Measurements from ENCODE around the gene HEXD.

Gene HEXD

DNA sequence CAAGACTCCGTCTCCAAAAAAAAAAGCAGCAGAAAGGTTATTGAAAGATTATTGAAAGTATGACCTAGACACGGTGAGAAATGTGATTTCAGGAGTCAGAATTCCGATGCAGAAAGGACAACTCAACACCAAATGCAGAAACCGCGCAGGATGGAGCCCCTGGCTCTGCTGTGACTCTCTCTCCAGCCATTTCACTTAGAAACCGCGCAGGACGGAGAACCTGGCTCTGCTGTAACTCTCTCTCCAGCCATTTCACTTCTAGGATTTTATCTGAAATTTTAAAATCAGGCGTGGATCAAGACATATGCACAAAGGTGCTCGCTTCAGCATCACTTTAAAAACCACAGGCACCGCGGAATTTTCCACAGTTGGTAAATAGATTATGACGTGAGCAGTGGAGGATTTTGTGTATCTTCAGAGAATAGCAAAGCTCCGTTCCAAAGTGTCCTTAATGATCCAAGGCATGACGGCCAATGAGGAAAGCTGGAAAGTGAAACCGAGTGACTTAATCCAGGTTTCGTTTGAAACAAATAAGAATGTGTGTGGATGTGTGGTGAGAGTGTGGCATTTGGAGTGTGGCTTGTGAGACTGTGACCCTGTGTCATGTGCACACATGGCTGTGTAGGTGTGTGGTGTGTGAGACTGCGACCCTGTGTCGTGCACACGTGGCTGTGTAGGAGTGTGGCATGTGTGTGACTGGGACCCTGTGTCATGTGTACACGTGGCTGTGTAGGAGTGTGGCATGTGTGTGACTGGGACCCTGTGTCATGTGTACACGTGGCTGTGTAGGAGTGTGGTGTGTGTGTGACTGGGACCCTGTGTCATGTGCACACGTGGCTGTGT is 37.1 kb upstream of the HEXD start:
- TF ChIP-seq ZBTB7A (IDR thresholded peaks at IDR 0.05; ENCODE audit: low read depth): no peak
- TF ChIP-seq RAD21 (IDR thresholded peaks at IDR 0.05; ENCODE audit: low read depth): no peak
- no peak for TF ChIP-seq TAF1 (IDR thresholded peaks at IDR 0.05; ENCODE audit: low read depth)
- no peak for TF ChIP-seq CREB1 (IDR thresholded peaks at IDR 0.05; ENCODE audit: low read depth)
- TF ChIP-seq TCF12 (IDR thresholded peaks at IDR 0.05; ENCODE audit: low read depth): no peak
- no peak for TF ChIP-seq EGR1 (IDR thresholded peaks at IDR 0.05)
- TF ChIP-seq NFIC (IDR thresholded peaks at IDR 0.05): no peak
- TF ChIP-seq, protein P1, sequence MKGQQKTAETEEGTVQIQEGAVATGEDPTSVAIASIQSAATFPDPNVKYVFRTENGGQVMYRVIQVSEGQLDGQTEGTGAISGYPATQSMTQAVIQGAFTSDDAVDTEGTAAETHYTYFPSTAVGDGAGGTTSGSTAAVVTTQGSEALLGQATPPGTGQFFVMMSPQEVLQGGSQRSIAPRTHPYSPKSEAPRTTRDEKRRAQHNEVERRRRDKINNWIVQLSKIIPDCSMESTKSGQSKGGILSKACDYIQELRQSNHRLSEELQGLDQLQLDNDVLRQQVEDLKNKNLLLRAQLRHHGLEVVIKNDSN (IDR thresholded peaks at IDR 0.05): no peak
- TF ChIP-seq, protein P2, sequence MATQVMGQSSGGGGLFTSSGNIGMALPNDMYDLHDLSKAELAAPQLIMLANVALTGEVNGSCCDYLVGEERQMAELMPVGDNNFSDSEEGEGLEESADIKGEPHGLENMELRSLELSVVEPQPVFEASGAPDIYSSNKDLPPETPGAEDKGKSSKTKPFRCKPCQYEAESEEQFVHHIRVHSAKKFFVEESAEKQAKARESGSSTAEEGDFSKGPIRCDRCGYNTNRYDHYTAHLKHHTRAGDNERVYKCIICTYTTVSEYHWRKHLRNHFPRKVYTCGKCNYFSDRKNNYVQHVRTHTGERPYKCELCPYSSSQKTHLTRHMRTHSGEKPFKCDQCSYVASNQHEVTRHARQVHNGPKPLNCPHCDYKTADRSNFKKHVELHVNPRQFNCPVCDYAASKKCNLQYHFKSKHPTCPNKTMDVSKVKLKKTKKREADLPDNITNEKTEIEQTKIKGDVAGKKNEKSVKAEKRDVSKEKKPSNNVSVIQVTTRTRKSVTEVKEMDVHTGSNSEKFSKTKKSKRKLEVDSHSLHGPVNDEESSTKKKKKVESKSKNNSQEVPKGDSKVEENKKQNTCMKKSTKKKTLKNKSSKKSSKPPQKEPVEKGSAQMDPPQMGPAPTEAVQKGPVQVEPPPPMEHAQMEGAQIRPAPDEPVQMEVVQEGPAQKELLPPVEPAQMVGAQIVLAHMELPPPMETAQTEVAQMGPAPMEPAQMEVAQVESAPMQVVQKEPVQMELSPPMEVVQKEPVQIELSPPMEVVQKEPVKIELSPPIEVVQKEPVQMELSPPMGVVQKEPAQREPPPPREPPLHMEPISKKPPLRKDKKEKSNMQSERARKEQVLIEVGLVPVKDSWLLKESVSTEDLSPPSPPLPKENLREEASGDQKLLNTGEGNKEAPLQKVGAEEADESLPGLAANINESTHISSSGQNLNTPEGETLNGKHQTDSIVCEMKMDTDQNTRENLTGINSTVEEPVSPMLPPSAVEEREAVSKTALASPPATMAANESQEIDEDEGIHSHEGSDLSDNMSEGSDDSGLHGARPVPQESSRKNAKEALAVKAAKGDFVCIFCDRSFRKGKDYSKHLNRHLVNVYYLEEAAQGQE (IDR thresholded peaks at IDR 0.05; ENCODE audit: low read depth): no peak
- no peak for TF ChIP-seq TEAD4 (IDR thresholded peaks at IDR 0.05)
- TF ChIP-seq, protein P3, sequence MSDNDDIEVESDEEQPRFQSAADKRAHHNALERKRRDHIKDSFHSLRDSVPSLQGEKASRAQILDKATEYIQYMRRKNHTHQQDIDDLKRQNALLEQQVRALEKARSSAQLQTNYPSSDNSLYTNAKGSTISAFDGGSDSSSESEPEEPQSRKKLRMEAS (IDR thresholded peaks at IDR 0.05): no peak
- no peak for TF ChIP-seq FOXM1 (IDR thresholded peaks at IDR 0.05; ENCODE audit: borderline replicate concordance, low read depth)
- TF ChIP-seq EP300 (IDR thresholded peaks at IDR 0.05; ENCODE audit: borderline replicate concordance): no peak

DNA sequence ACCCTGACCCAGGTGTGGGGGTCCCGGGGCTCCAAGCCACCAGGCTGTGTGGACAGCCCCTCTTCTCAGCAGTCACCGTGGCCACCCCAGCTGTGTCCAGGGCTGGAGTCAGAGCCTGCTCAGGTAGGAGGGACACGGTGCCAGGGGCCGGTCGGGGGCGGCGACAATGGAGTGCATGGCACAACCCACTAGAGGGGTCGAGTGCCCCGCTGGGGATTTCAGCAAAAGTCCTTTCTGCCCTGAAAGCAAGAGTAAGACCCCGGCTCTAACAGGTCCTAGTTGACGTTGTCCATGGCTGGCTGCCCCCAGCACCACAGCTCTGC is 35.3 kb upstream of the HEXD start:
- no peak for TF ChIP-seq FOXM1 (IDR thresholded peaks at IDR 0.05; ENCODE audit: borderline replicate concordance, low read depth)
- TF ChIP-seq ZBTB7A (IDR thresholded peaks at IDR 0.05; ENCODE audit: low read depth): 0 out of 2 replicates have a peak, but pooled peaks have one; percentile 38
- no peak for TF ChIP-seq TEAD4 (IDR thresholded peaks at IDR 0.05)
- TF ChIP-seq, protein P3 (IDR thresholded peaks at IDR 0.05): no peak
- no peak for TF ChIP-seq EGR1 (IDR thresholded peaks at IDR 0.05)
- no peak for TF ChIP-seq CEBPB (IDR thresholded peaks at IDR 0.05)
- TF ChIP-seq TCF12 (IDR thresholded peaks at IDR 0.05; ENCODE audit: low read depth): no peak

DNA sequence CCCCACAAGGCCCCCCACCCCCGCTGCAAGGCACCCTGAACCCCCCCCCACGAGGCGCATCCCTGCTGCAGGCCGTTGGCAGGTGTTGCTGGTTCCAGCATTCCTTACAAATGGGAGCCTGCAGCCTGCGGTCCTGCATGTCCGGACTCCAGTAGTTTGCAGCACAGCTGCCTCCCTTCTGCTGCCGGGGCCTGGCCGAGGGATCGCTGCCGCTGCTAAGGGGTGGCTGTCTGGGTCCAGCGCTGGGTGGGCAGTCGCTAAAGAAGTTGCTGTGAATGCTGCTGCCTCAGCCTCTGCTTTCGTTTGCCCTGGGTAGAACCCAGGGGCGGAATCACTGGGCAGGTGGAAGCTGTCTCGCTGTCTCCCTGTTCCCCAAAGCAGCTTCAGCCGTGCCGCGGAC is 34.7 kb upstream of the HEXD start:
- TF ChIP-seq TEAD4 (IDR thresholded peaks at IDR 0.05): no peak
- TF ChIP-seq CEBPB (IDR thresholded peaks at IDR 0.05): no peak
- no peak for TF ChIP-seq EP300 (IDR thresholded peaks at IDR 0.05; ENCODE audit: borderline replicate concordance)

DNA sequence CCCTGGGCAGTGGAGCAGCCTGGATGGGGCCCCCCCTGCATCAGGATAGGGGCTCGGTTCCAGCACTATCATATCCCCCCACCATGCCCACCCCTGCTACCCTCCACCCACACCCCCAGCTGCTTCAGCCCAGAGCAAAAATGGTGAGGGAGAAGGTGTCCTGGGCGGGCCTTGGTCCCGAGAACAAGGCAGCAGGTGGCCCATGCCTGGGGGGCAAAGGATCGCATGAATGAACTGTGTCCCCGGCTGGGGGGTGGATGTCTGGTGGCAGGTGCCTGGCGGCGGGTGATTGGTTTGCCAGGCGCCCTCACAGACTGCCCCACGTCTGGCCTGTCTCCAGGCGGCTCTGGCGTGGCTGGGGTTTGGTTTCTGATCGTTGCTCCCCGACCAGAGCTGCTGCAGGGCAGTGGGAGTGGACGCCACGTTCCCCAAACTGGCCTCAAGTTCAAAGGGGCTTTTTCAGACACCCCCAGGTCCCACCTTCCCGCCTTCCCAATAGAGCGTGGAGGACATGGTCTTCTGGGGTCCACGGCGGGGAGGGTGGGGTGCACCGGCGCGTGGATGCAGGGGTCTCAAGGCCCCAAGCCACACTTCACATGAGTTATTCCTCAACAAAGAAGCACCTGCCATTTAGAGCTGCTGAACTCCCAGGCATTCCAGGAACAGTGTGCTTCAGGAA is 34.0 kb upstream of the HEXD start:
- TF ChIP-seq YY1 (IDR thresholded peaks at IDR 0.05; ENCODE audit: low read depth): no peak
- TF ChIP-seq, protein P1 (IDR thresholded peaks at IDR 0.05): no peak
- TF ChIP-seq, protein P3 (IDR thresholded peaks at IDR 0.05): no peak; the same call in 1 of the 2 replicates
- TF ChIP-seq EGR1 (IDR thresholded peaks at IDR 0.05): no peak
- no peak; the same call in 1 of the 2 replicates for TF ChIP-seq FOXM1 (IDR thresholded peaks at IDR 0.05; ENCODE audit: borderline replicate concordance, low read depth)
- no peak for TF ChIP-seq CREB1 (IDR thresholded peaks at IDR 0.05; ENCODE audit: low read depth)
- peak; percentile 82; the same call in 1 of the 2 replicates for TF ChIP-seq EP300 (IDR thresholded peaks at IDR 0.05; ENCODE audit: borderline replicate concordance)
- TF ChIP-seq TCF12 (IDR thresholded peaks at IDR 0.05; ENCODE audit: low read depth): peak; percentile 56
- TF ChIP-seq TAF1 (IDR thresholded peaks at IDR 0.05; ENCODE audit: low read depth): no peak
- TF ChIP-seq TEAD4 (IDR thresholded peaks at IDR 0.05): peak; percentile 76
- TF ChIP-seq, protein P2 (IDR thresholded peaks at IDR 0.05; ENCODE audit: low read depth): no peak
- no peak for TF ChIP-seq CEBPB (IDR thresholded peaks at IDR 0.05)
- TF ChIP-seq ZBTB7A (IDR thresholded peaks at IDR 0.05; ENCODE audit: low read depth): peak; percentile 69
- TF ChIP-seq NFIC (IDR thresholded peaks at IDR 0.05): peak; percentile 85
- TF ChIP-seq RAD21 (IDR thresholded peaks at IDR 0.05; ENCODE audit: low read depth): no peak

DNA sequence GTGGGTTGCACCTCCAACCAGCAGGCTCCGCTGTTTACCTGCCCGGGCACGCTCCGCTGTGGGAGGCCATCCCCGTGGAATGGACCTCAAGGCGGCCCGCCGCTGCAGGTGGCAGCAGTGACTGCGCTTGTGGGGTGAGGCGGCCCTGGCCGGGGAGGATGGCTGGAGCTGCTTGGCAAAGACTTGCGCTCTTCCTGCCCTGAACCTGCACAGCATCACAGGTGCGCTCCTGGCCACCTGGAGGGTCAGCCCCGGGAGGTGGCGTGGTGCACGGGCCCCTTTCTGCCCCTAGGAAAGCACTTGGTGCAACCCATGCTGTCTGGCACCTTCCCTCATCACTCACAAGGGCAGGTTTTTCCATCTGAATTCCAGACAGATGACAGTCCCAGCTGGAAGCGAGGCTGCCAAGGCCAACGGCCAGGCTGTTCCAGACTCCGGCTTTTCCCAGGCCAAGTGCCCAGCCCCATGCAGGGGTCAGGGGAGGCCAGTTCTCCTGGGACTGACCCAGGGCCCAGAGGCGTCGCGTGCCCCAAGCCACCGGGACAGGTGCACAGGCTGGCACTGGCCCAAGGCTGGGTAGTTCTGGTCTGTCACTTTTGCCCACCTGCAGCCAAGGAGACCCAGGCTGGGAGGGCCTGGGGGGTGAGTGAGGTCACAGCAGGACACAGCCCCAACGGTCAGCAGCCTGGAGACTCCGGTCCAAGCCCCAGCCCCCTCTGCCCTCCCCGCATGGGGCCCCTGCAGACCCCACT is 33.2 kb upstream of the HEXD start:
- TF ChIP-seq EGR1 (IDR thresholded peaks at IDR 0.05): peak; percentile 16
- peak; percentile 72 for TF ChIP-seq RAD21 (IDR thresholded peaks at IDR 0.05; ENCODE audit: low read depth)
- no peak for TF ChIP-seq CREB1 (IDR thresholded peaks at IDR 0.05; ENCODE audit: low read depth)
- peak; percentile 89 for TF ChIP-seq TEAD4 (IDR thresholded peaks at IDR 0.05)
- peak; percentile 97 for TF ChIP-seq FOXM1 (IDR thresholded peaks at IDR 0.05; ENCODE audit: borderline replicate concordance, low read depth)
- TF ChIP-seq, protein P2 (IDR thresholded peaks at IDR 0.05; ENCODE audit: low read depth): peak; percentile 32
- peak; percentile 98 for TF ChIP-seq NFIC (IDR thresholded peaks at IDR 0.05)
- TF ChIP-seq CEBPB (IDR thresholded peaks at IDR 0.05): no peak
- TF ChIP-seq EP300 (IDR thresholded peaks at IDR 0.05; ENCODE audit: borderline replicate concordance): peak; percentile 98
- peak; percentile 100 for TF ChIP-seq TCF12 (IDR thresholded peaks at IDR 0.05; ENCODE audit: low read depth)
- 0 out of 2 replicates have a peak, but pooled peaks have one; percentile 23 for TF ChIP-seq TAF1 (IDR thresholded peaks at IDR 0.05; ENCODE audit: low read depth)
- peak; percentile 13; the same call in 1 of the 2 replicates for TF ChIP-seq YY1 (IDR thresholded peaks at IDR 0.05; ENCODE audit: low read depth)
- TF ChIP-seq, protein P1 (IDR thresholded peaks at IDR 0.05): peak; percentile 41
- TF ChIP-seq, protein P3 (IDR thresholded peaks at IDR 0.05): peak; percentile 75; the same call in 1 of the 2 replicates
- peak; percentile 83 for TF ChIP-seq ZBTB7A (IDR thresholded peaks at IDR 0.05; ENCODE audit: low read depth)
